HEK293 (cell line): ENCODE results near the gene CDH11.

ENCODE experiments used
- ATF2 ChIP-seq: fragments of 450-650 bp; formaldehyde crosslinking; IDR thresholded peaks from 2 replicates; pipeline ENCODE4 v1.5.1; 2016; ENCODE audit warnings: missing biosample characterization, missing genetic modification characterization, low read depth
- BCL11A ChIP-seq: fragments of 450-650 bp; formaldehyde crosslinking; IDR thresholded peaks from 2 replicates; pipeline ENCODE4 v1.5.1; 2016; ENCODE audit warnings: low read depth, missing biosample characterization, missing genetic modification characterization
- CTCF ChIP-seq: fragments of 450-650 bp; formaldehyde crosslinking; IDR thresholded peaks from 2 replicates; pipeline ENCODE4 v1.5.1; 2016; ENCODE audit warnings: missing biosample characterization, missing genetic modification characterization
- YY1 ChIP-seq: fragments of 450-650 bp; formaldehyde crosslinking; IDR thresholded peaks from 2 replicates; pipeline ENCODE4 v1.5.1; 2018; ENCODE audit warnings: missing biosample characterization, missing genetic modification characterization
- ZEB2 ChIP-seq: fragments of 450-650 bp; formaldehyde crosslinking; IDR thresholded peaks from 2 replicates; pipeline ENCODE4 v1.5.1; 2016; ENCODE audit warnings: missing biosample characterization, missing genetic modification characterization
- ZNF521 ChIP-seq: fragments of 450-650 bp; formaldehyde crosslinking; IDR thresholded peaks from 2 replicates; pipeline ENCODE4 v1.5.1; 2017; ENCODE audit warnings: missing biosample characterization, mild to moderate bottlenecking, missing genetic modification characterization
- TF ChIP-seq, protein P1 (sequence below): fragments of 450-650 bp; formaldehyde crosslinking; conservative IDR thresholded peaks from 2 replicates; pipeline ENCODE4 v1.5.1; 2016; ENCODE audit warnings: low read depth, missing biosample characterization, missing genetic modification characterization

- no peak for TF ChIP-seq ZNF521 (tag by site-specific recombination)
- TF ChIP-seq ZEB2 (tag by site-specific recombination) = no peak
- TF ChIP-seq CTCF (tag by site-specific recombination) = no peak
- TF ChIP-seq BCL11A (tag by site-specific recombination) = no peak
- no peak for TF ChIP-seq ATF2 (tag by site-specific recombination)
- no peak for TF ChIP-seq YY1 (tag by site-specific recombination)
- TF ChIP-seq, protein P1, sequence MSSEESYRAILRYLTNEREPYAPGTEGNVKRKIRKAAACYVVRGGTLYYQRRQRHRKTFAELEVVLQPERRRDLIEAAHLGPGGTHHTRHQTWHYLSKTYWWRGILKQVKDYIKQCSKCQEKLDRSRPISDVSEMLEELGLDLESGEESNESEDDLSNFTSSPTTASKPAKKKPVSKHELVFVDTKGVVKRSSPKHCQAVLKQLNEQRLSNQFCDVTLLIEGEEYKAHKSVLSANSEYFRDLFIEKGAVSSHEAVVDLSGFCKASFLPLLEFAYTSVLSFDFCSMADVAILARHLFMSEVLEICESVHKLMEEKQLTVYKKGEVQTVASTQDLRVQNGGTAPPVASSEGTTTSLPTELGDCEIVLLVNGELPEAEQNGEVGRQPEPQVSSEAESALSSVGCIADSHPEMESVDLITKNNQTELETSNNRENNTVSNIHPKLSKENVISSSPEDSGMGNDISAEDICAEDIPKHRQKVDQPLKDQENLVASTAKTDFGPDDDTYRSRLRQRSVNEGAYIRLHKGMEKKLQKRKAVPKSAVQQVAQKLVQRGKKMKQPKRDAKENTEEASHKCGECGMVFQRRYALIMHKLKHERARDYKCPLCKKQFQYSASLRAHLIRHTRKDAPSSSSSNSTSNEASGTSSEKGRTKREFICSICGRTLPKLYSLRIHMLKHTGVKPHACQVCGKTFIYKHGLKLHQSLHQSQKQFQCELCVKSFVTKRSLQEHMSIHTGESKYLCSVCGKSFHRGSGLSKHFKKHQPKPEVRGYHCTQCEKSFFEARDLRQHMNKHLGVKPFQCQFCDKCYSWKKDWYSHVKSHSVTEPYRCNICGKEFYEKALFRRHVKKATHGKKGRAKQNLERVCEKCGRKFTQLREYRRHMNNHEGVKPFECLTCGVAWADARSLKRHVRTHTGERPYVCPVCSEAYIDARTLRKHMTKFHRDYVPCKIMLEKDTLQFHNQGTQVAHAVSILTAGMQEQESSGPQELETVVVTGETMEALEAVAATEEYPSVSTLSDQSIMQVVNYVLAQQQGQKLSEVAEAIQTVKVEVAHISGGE (tag by site-specific recombination) = no peak
These were observed 26.9 kb upstream of the CDH11 start for GRCh38 chr16:65148804-65149203.
